IMR-90 (cell line): Measurements from ENCODE around the gene CFAP161. TPM values are rescaled to one million over a fixed set of nuclear protein-coding genes. Genes with fewer than 3 reads are reported as not detected.

ENCODE experiments used
- ATAC-seq: fragments of 200-7000 bp; cut with Tn5 transposase; 2 replicates; pipeline ENCODE4 v1.9.1; 2020; ENCODE audit warnings: low read depth, mild to moderate bottlenecking, moderate library complexity
- BruUV-seq: library from RNA; stranded (reverse); fragments of 400-500 nt; replicated peaks from 2 replicates; lab custom pipeline; 2021; lab: Mats Ljungman, UMichigan
- CTCF ChIA-PET: fragments of 300-600 bp; formaldehyde crosslinking; extraction: SDS; loops from one replicate; lab custom pipeline; 2021; ENCODE audit warnings: antibody characterized with exemption; lab: Yijun Ruan, JAX
- POLR2A ChIA-PET: fragments of 300-600 bp; sonication (Branson Sonifier 250); formaldehyde crosslinking; loops from one replicate; lab custom pipeline; 2022; ENCODE audit warnings: antibody characterized with exemption; ENCODE audit not compliant: unreplicated experiment; lab: Charles Lee
- DNase-seq: peaks from one replicate; pipeline ENCODE4 v3.0.0; 2013
- H2AFZ ChIP-seq: replicated peaks from 2 replicates; pipeline ENCODE3; 2013; ENCODE audit warnings: low read length, mild to moderate bottlenecking; ENCODE audit not compliant: poor library complexity
- H2AK5ac ChIP-seq: 2 replicates; pipeline ENCODE4 v1.6.1; 2013; ENCODE audit warnings: low read depth, low read length, inconsistent platforms
- H2AK9ac ChIP-seq: replicated peaks from 2 replicates; pipeline ENCODE3; 2013; ENCODE audit warnings: mild to moderate bottlenecking, low read depth, low read length, moderate library complexity; ENCODE audit not compliant: poor library complexity
- H2BK120ac ChIP-seq: 2 replicates; pipeline ENCODE4 v1.6.1; 2013; ENCODE audit warnings: low read depth, low read length, inconsistent platforms
- H2BK15ac ChIP-seq: 3 replicates; pipeline ENCODE4 v1.6.1; 2013; ENCODE audit warnings: low read depth, low read length, inconsistent platforms
- H2BK20ac ChIP-seq: 2 replicates; pipeline ENCODE4 v1.6.1; 2013; ENCODE audit warnings: low read depth, mild to moderate bottlenecking, inconsistent platforms, low read length, moderate library complexity
- H2BK5ac ChIP-seq: 2 replicates; pipeline ENCODE4 v1.6.1; 2013; ENCODE audit warnings: mild to moderate bottlenecking, low read depth, low read length, inconsistent platforms; ENCODE audit not compliant: poor library complexity, severe bottlenecking
- H3K14ac ChIP-seq: replicated peaks from 2 replicates; pipeline ENCODE4 v1.6.1; 2013; ENCODE audit warnings: low read depth, low read length, inconsistent platforms
- H3K18ac ChIP-seq: 2 replicates; pipeline ENCODE4 v1.6.1; 2013; ENCODE audit warnings: low read depth, low read length, control low read depth
- H3K23ac ChIP-seq: 2 replicates; pipeline ENCODE4 v1.6.1; 2013; ENCODE audit warnings: low read depth, low read length, inconsistent platforms
- H3K27ac ChIP-seq: 2 replicates; pipeline ENCODE4 v1.5.1; 2013; ENCODE audit warnings: mild to moderate bottlenecking, control low read depth, low read length; ENCODE audit not compliant: insufficient read depth
- H3K27me3 ChIP-seq: 2 replicates; pipeline ENCODE4 v1.6.1; 2013; ENCODE audit warnings: low read length; ENCODE audit not compliant: control insufficient read depth, insufficient read depth
- H3K36me3 ChIP-seq: 2 replicates; pipeline ENCODE4 v1.6.1; 2013; ENCODE audit warnings: low read length, mixed read lengths; ENCODE audit not compliant: control insufficient read depth, insufficient read depth
- H3K4ac ChIP-seq: 2 replicates; pipeline ENCODE4 v1.6.1; 2013; ENCODE audit warnings: low read depth, low read length, inconsistent platforms
- H3K4me1 ChIP-seq: 2 replicates; pipeline ENCODE4 v1.6.1; 2013; ENCODE audit warnings: low read length, mixed read lengths; ENCODE audit not compliant: control insufficient read depth, insufficient read depth
- H3K4me2 ChIP-seq: 2 replicates; pipeline ENCODE4 v1.6.1; 2013; ENCODE audit warnings: low read depth, mild to moderate bottlenecking, control low read depth, low read length, moderate library complexity
- H3K4me3 ChIP-seq: 2 replicates; pipeline ENCODE4 v1.5.1; 2013; ENCODE audit warnings: low read depth, mild to moderate bottlenecking, control low read depth, low read length, moderate library complexity; ENCODE audit not compliant: insufficient read depth
- H3K56ac ChIP-seq: 2 replicates; pipeline ENCODE4 v1.6.1; 2013; ENCODE audit warnings: low read length, inconsistent platforms; ENCODE audit not compliant: insufficient read depth; ENCODE audit errors: extremely low read depth
- H3K79me1 ChIP-seq, 2 experiments: 2 replicates each; pipeline ENCODE4 v1.6.1; 2013; ENCODE audit warnings: low read length in 2 of 2, inconsistent platforms in 1 of 2, low read depth in 1 of 2
- H3K9ac ChIP-seq: 2 replicates; pipeline ENCODE4 v1.6.1; 2013; ENCODE audit warnings: low read depth, low read length, control low read depth
- H3K9me1 ChIP-seq: 2 replicates; pipeline ENCODE4 v1.6.1; 2013; ENCODE audit warnings: low read length, inconsistent platforms; ENCODE audit not compliant: insufficient read depth
- H3K9me3 ChIP-seq: 2 replicates; pipeline ENCODE4 v1.6.1; 2013; ENCODE audit warnings: low read length; ENCODE audit not compliant: control insufficient read depth, insufficient read depth
- H4K20me1 ChIP-seq: 2 replicates; pipeline ENCODE4 v1.6.1; 2013; ENCODE audit warnings: low read length, inconsistent platforms; ENCODE audit not compliant: insufficient read depth
- H4K5ac ChIP-seq: 2 replicates; pipeline ENCODE4 v1.6.1; 2013; ENCODE audit warnings: mild to moderate bottlenecking, low read depth, low read length, control low read depth
- H4K8ac ChIP-seq, 2 experiments: 2 replicates each; pipeline ENCODE4 v1.6.1; 2013; ENCODE audit warnings: low read depth in 2 of 2, low read length in 2 of 2, control low read depth in 1 of 2, inconsistent platforms in 1 of 2
- H4K91ac ChIP-seq: 2 replicates; pipeline ENCODE4 v1.6.1; 2013; ENCODE audit warnings: low read depth, low read length, inconsistent platforms; ENCODE audit not compliant: insufficient read depth
- BHLHE40 ChIP-seq: fragments of 150-350 bp; IDR thresholded peaks from 2 replicates; pipeline ENCODE4 v1.6.1; 2016; ENCODE audit warnings: mild to moderate bottlenecking, low read depth, low read length
- MAFK ChIP-seq: IDR thresholded peaks from 2 replicates; pipeline ENCODE4 v1.6.1; 2012; ENCODE audit warnings: low read depth, low read length, improper control_type of control experiment
- RFX5 ChIP-seq: IDR thresholded peaks from 2 replicates; pipeline ENCODE4 v1.8.0; 2012; ENCODE audit warnings: low read depth, mild to moderate bottlenecking, low read length, moderate library complexity
- SMC3 ChIP-seq: fragments of 150-350 bp; IDR thresholded peaks from 2 replicates; pipeline ENCODE4 v1.6.1; 2016; ENCODE audit warnings: low read depth, mild to moderate bottlenecking, antibody characterized with exemption, low read length, moderate library complexity
- WGBS, 2 experiments: methylation state at CpG; one replicate each; pipeline versions ENCODE4 v1.1.5 to v1.1.7; 2013; ENCODE audit warnings: missing lambda C conversion rate in 2 of 2; ENCODE audit not compliant: insufficient read length in 1 of 2; ENCODE audit errors: extremely low coverage in 2 of 2; 5-methylcytosine and 5-hydroxymethylcytosine counted together
- dilution Hi-C: fragments of 300-500 bp; cut with HindIII; formaldehyde crosslinking; loops from one replicate; pipeline ENCODE4 v1.14.3; 2018; ENCODE audit warnings: low sequenced_read_pairs; ENCODE audit not compliant: unreplicated experiment
- in situ Hi-C: fragments of 300-500 bp; cut with MboI; formaldehyde crosslinking; loops from 3 replicates; pipeline ENCODE4 v1.14.3; 2019; ENCODE audit warnings: low sequenced_read_pairs, inconsistent platforms, mixed read lengths
- intact Hi-C: fragments of 100-400 bp; cut with micrococcal nuclease; formaldehyde crosslinking; loops from 2 replicates; pipeline ENCODE4 v1.10.0; 2022
- polyA plus RNA-seq, 3 experiments: library from polyadenylated mRNA; depleted of rRNA; stranded (reverse); fragments of >200 nt; gene quantifications; 2 replicates each; pipeline ENCODE4 v1.2.3, GENCODE V29; 2012; ENCODE audit warnings: low replicate concordance in 1 of 3
- total RNA-seq: library from RNA; depleted of rRNA; stranded (reverse); fragments of >200 nt; gene quantifications from 2 replicates; pipeline ENCODE4 v1.2.3, GENCODE V29; 2012

The CFAP161 gene
- total and polyA plus RNA-seq, 2 of the 4 experiments (the other 2 are of a cell fraction) = not detected

DNA sequence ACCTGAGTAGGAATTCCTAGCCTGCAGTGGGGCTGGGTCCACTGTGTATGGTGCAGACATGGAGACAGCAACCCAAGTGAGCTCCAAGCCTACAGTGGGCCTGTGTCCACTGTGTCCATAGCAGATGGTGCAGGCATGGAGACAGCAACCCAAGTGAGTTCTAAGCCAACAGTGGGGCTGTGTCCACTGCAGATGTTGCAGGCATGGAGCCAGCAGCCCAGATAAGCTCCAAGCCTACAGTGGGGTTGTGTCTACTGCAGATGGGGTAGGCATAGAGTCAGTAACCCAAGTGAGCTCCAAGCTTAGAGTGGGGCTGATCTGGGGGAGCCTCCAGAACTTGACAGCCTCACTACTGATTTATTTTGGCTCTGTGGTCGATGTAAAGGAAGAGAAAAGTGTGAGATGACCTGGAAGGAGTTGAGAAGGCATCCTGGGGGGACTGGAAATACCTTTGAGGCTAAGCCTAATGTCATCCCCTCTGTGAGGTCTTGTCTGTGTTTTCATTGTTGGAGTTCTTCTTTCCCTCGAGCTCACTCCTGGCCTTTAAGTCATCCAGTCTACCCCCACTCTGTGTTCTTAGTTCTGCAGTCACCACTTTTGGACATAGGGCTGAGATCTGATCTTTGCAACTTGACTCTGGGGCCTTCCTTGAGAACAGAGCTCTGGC, 40.2 kb downstream of the CFAP161 start:
- Histone ChIP-seq H3K56ac (no peak overlapping the region), H2BK5ac (no peak overlapping the region), H3K9me3 (no peaks in the 10 kb centered on the region), H2AFZ (no peak overlapping the region), H3K9me1 (0 out of 2 replicates have a peak, but pooled peaks cover 4% of the 10 kb centered on the region), H2BK20ac (peak overlapping the region; percentile 62; the same call in 1 of the 2 replicates), H4K91ac (peak overlapping the region; percentile 17; the same call in 1 of the 2 replicates), H3K23ac (no peak overlapping the region), H2BK15ac (peak overlapping the region; percentile 61; the same call in 1 of the 3 replicates), H3K4me2 (no peak overlapping the region), H3K4me3 (no peak overlapping the region), H3K27ac (no peak overlapping the region), H3K14ac (no peak overlapping the region), H3K27me3 (no peaks in the 10 kb centered on the region), H4K5ac (peak overlapping the region; percentile 31; the same call in 1 of the 2 replicates), H4K8ac (no peak overlapping the region), H3K36me3 (no peaks in the 10 kb centered on the region), H4K20me1 (no peaks in the 10 kb centered on the region), H2BK120ac (peak overlapping the region; percentile 4; the same call in 1 of the 2 replicates), H3K4me1 (peaks cover 7% of the 10 kb centered on the region), H3K4ac (0 out of 2 replicates have a peak overlapping the region, but pooled peaks have one; percentile 27), H3K18ac (peak overlapping the region; percentile 50), H3K9ac (no peak overlapping the region), H2AK5ac (peak overlapping the region; percentile 7; the same call in 1 of the 2 replicates), H3K79me1 (no peaks in the 10 kb centered on the region), H2AK9ac (no peak overlapping the region)
- 20% methylated on average over 1 of the region's 2 CpGs; no CpG with 5 or more reads in 1 of the 2 experiments for WGBS, 2 experiments
- ATAC-seq (no peak), DNase-seq (no peak)
- dilution Hi-C loops (no loop called here), in situ Hi-C loops (no loop called here), intact Hi-C loops (no loop called here)
- TF ChIP-seq SMC3 (no peak), BHLHE40 (no peak), MAFK (no peak), RFX5 (no peak)
- ChIA-PET CTCF (interaction anchor here (2.0 kb wide), 1 partner anchor 10 kb away, joined by 6 read pairs; no protein-coding TSS in a partner anchor), POLR2A (no interaction called here)
- BruUV-seq = no TSS peak
